WTC11 (cell line): Measurements from ENCODE around the gene ZAR1L. TPM values are rescaled to one million over a fixed set of nuclear protein-coding genes. Genes with fewer than 3 reads are reported as not detected.
A peak's percentile ranks its signal among the peaks of the same experiment; 100 is the strongest.

ENCODE experiments used
- ATAC-seq: fragments of 200-7000 bp; cut with Tn5 transposase; 2 replicates; pipeline ENCODE4 v1.10.0; 2021; ENCODE audit warnings: mild to moderate bottlenecking, moderate library complexity
- CTCF ChIA-PET: fragments of 300-600 bp; sonication (Branson Sonifier 250); formaldehyde crosslinking; loops from one replicate; lab custom pipeline; 2021; ENCODE audit warnings: antibody characterized with exemption; lab: Charles Lee
- POLR2A ChIA-PET: fragments of 350-600 bp; sonication (Branson Sonifier 250); formaldehyde crosslinking; loops from one replicate; lab custom pipeline; 2021; ENCODE audit warnings: antibody characterized with exemption; lab: Charles Lee
- DNase-seq: peaks from one replicate; pipeline ENCODE4 v3.0.0; 2021; ENCODE audit warnings: low spot score
- H3K27ac Mint-ChIP-seq: 2 replicates; pipeline ENCODE4 v1.8.0; 2021; ENCODE audit warnings: mixed read lengths
- H3K27me3 Mint-ChIP-seq: 2 replicates; pipeline ENCODE4 v1.8.0; 2021; ENCODE audit warnings: low read depth, mild to moderate bottlenecking, moderate library complexity, mixed read lengths
- H3K36me3 Mint-ChIP-seq: 2 replicates; pipeline ENCODE4 v1.8.0; 2021; ENCODE audit warnings: mixed read lengths
- H3K4me1 Mint-ChIP-seq: 2 replicates; pipeline ENCODE4 v1.8.0; 2022; ENCODE audit warnings: mixed read lengths
- H3K4me3 Mint-ChIP-seq: 2 replicates; pipeline ENCODE4 v1.8.0; 2021; ENCODE audit warnings: mild to moderate bottlenecking, moderate library complexity, mixed read lengths
- H3K9me3 Mint-ChIP-seq: 2 replicates; pipeline ENCODE4 v1.8.0; 2021; ENCODE audit warnings: mixed read lengths
- E2F1 ChIP-seq: sonication (generic); formaldehyde crosslinking; IDR thresholded peaks from 2 replicates; pipeline ENCODE4 v1.8.0; 2022; ENCODE audit warnings: mild to moderate bottlenecking, missing genetic modification reagents
- ERG ChIP-seq: fragments of 250-450 bp; sonication (Bioruptor Pico); IDR thresholded peaks from 2 replicates; pipeline ENCODE4 v1.8.0; 2021; ENCODE audit warnings: mild to moderate bottlenecking
- ETV6 ChIP-seq: sonication (generic); formaldehyde crosslinking; IDR thresholded peaks from 2 replicates; pipeline ENCODE4 v1.8.1; 2022; ENCODE audit warnings: mild to moderate bottlenecking, missing genetic modification reagents
- FOXP4 ChIP-seq: sonication (generic); formaldehyde crosslinking; IDR thresholded peaks from 2 replicates; pipeline ENCODE4 v1.8.0; 2022; ENCODE audit warnings: mild to moderate bottlenecking, missing genetic modification reagents
- NR2C2 ChIP-seq: sonication (generic); formaldehyde crosslinking; IDR thresholded peaks from 2 replicates; pipeline ENCODE4 v1.8.0; 2022; ENCODE audit warnings: mild to moderate bottlenecking, missing genetic modification reagents
- SOX15 ChIP-seq: fragments of 250-450 bp; sonication (Bioruptor Pico); IDR thresholded peaks from 2 replicates; pipeline ENCODE4 v1.9.0; 2021; ENCODE audit warnings: mild to moderate bottlenecking
- SP1 ChIP-seq: sonication (generic); formaldehyde crosslinking; conservative IDR thresholded peaks from 2 replicates; pipeline ENCODE4 v1.8.1; 2022; ENCODE audit warnings: missing genetic modification reagents
- ZNF281 ChIP-seq: sonication (generic); formaldehyde crosslinking; IDR thresholded peaks from 2 replicates; pipeline ENCODE4 v1.8.0; 2023; ENCODE audit warnings: mild to moderate bottlenecking, missing genetic modification reagents
- ZNF416 ChIP-seq: fragments of 250-450 bp; sonication (Bioruptor Pico); IDR thresholded peaks from 2 replicates; pipeline ENCODE4 v1.9.0; 2021; ENCODE audit warnings: mild to moderate bottlenecking, inconsistent platforms
- total RNA-seq: library from RNA; stranded (reverse); gene quantifications from 3 replicates; pipeline ENCODE4 v1.2.3, GENCODE V29; 2021
- TF ChIP-seq, protein P1 (sequence below): sonication (generic); formaldehyde crosslinking; IDR thresholded peaks from 2 replicates; pipeline ENCODE4 v1.8.1; 2022; ENCODE audit warnings: mild to moderate bottlenecking, moderate library complexity, missing genetic modification reagents
- TF ChIP-seq, protein P2 (sequence below): fragments of 250-450 bp; sonication (Bioruptor Pico); conservative IDR thresholded peaks from 2 replicates; pipeline ENCODE4 v1.9.0; 2021; ENCODE audit warnings: mild to moderate bottlenecking

Gene ZAR1L
- total RNA-seq, 1 experiment from 2014 or later: 0.33 TPM

DNA sequence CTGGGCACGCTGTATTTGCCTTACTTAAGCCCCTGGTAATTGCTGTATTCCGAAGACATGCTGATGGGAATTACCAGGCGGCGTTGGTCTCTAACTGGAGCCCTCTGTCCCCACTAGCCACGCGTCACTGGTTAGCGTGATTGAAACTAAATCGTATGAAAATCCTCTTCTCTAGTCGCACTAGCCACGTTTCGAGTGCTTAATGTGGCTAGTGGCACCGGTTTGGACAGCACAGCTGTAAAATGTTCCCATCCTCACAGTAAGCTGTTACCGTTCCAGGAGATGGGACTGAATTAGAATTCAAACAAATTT is 821 bp upstream of the ZAR1L start:
- Mint-ChIP-seq H3K36me3 (peaks cover 11% of the 10 kb centered on the region), H3K4me3 (peak overlapping the region; percentile 87), H3K27me3 (no peaks in the 10 kb centered on the region; the same call in 1 of the 2 replicates), H3K9me3 (no peaks in the 10 kb centered on the region), H3K4me1 (peaks cover 12% of the 10 kb centered on the region), H3K27ac (peak overlapping the region; percentile 97)
- ChIA-PET CTCF (interaction anchor here (0.6 to 1.9 kb wide), 3 partner anchors 48 to 406 kb away, joined by 4 to 13 read pairs (median 9); no protein-coding TSS in a partner anchor), POLR2A (interaction anchor here (0.6 to 2.2 kb wide), 5 partner anchors 11 to 406 kb away, joined by 3 to 13 read pairs (median 3); partner anchors contain the start of genes FRY and N4BP2L1)
- DNase-seq (no peak), ATAC-seq (peak; percentile 10)
- no peak for TF ChIP-seq SOX15 (CRISPR knock-in tag)
- no peak for TF ChIP-seq NR2C2 (CRISPR knock-in tag)
- TF ChIP-seq, protein P1, sequence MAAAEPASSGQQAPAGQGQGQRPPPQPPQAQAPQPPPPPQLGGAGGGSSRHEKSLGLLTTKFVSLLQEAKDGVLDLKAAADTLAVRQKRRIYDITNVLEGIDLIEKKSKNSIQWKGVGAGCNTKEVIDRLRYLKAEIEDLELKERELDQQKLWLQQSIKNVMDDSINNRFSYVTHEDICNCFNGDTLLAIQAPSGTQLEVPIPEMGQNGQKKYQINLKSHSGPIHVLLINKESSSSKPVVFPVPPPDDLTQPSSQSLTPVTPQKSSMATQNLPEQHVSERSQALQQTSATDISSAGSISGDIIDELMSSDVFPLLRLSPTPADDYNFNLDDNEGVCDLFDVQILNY (CRISPR knock-in tag): no peak
- TF ChIP-seq, protein P2, sequence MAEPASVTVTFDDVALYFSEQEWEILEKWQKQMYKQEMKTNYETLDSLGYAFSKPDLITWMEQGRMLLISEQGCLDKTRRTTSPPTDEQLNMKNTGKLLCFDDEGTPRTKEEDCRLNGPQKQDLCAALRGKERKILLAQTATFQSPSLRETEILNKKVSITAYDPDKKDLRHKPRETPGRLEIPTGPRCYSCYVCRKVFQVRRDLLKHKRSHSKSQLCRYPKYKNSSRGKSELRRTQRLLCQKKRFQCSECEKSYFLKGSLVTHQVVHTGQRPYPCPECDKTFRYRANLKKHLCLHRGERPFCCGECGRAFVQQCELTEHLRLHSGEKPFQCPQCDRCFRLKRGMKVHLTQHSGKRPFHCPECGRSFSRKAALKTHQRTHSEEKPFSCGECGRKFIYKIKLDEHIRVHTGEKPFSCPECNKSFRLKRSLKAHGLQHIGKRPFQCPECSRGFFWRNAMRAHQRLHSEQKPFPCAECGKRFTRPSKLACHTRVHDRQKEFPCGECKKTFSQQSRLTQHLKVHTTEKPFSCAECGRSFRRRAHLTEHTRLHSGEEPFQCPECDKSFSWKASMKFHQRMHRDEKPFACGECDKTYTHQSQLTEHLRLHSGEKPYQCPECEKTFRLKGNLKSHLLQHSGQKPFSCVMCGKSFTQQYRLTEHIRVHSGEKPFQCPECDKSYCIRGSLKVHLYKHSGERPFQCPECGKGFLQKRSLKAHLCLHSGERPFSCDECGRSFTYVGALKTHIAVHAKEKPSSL (CRISPR knock-in tag): no peak
- TF ChIP-seq SP1 (CRISPR knock-in tag): no peak
- TF ChIP-seq ZNF281 (CRISPR knock-in tag): no peak
- TF ChIP-seq ERG (CRISPR knock-in tag): no peak
- TF ChIP-seq ETV6 (CRISPR knock-in tag): no peak
- TF ChIP-seq ZNF416 (CRISPR knock-in tag): no peak
- no peak for TF ChIP-seq FOXP4 (CRISPR knock-in tag)

- ChIA-PET POLR2A (interaction anchor here (0.6 to 2.2 kb wide), 9 partner anchors 30 to 406 kb away, joined by 3 to 13 read pairs (median 3); partner anchors contain the start of genes FRY and N4BP2L1), CTCF (interaction anchor here (0.6 to 1.9 kb wide), 6 partner anchors 47 to 813 kb away, joined by 3 to 13 read pairs (median 5); no protein-coding TSS in a partner anchor)
- Mint-ChIP-seq H3K27ac (peak overlapping the region; percentile 97), H3K27me3 (no peaks in the 10 kb centered on the region; the same call in 1 of the 2 replicates), H3K4me1 (peaks cover 12% of the 10 kb centered on the region), H3K36me3 (peaks cover 9% of the 10 kb centered on the region), H3K9me3 (no peaks in the 10 kb centered on the region), H3K4me3 (peak overlapping the region; percentile 87)
- peak; percentile 40 for ATAC-seq
- DNase-seq: no peak
- TF ChIP-seq E2F1: no peak
Observed at GRCh38 chr13:32314271-32315237, 609 bp downstream of the ZAR1L start.
